GM23338 (cell line): ENCODE data around the gene WBP2. TPM values are rescaled to one million over a fixed set of nuclear protein-coding genes. Genes with fewer than 3 reads are reported as not detected.

Experiments
- ATAC-seq: fragments of 200-7000 bp; cut with Tn5 transposase; 3 replicates; pipeline ENCODE4 v1.9.1; 2020
- DNase-seq: peaks from one replicate; pipeline ENCODE4 v3.0.0-alpha.2; 2015; ENCODE audit warnings: low spot score
- H2AFZ ChIP-seq: fragments of 200-600 bp; sonication (generic); 2 replicates; pipeline ENCODE4 v1.8.0; 2016; ENCODE audit warnings: antibody characterized with exemption, mild to moderate bottlenecking, moderate library complexity
- H3F3A ChIP-seq: fragments of 200-600 bp; sonication (generic); replicated peaks from 2 replicates; pipeline ENCODE4 v1.8.0; 2017; ENCODE audit warnings: antibody characterized with exemption, mixed run types, low read depth
- H3K27ac ChIP-seq: fragments of 200-600 bp; sonication (generic); 2 replicates; pipeline ENCODE4 v1.6.1; 2016; ENCODE audit warnings: low read depth
- H3K27me3 ChIP-seq: fragments of 200-600 bp; sonication (generic); 2 replicates; pipeline ENCODE4 v1.8.0; 2016; ENCODE audit warnings: mild to moderate bottlenecking, mixed run types, moderate library complexity; ENCODE audit not compliant: insufficient read depth
- H3K36me3 ChIP-seq: fragments of 200-600 bp; sonication (generic); 2 replicates; pipeline ENCODE4 v1.8.0; 2016; ENCODE audit warnings: mild to moderate bottlenecking; ENCODE audit not compliant: insufficient read depth
- H3K4me1 ChIP-seq: fragments of 200-600 bp; sonication (generic); 2 replicates; pipeline ENCODE4 v1.8.0; 2016; ENCODE audit warnings: mild to moderate bottlenecking, moderate library complexity; ENCODE audit not compliant: insufficient read depth
- H3K4me2 ChIP-seq: fragments of 200-600 bp; sonication (generic); 2 replicates; pipeline ENCODE4 v1.7.1; 2017; ENCODE audit warnings: mixed run types
- H3K4me3 ChIP-seq: fragments of 200-600 bp; sonication (generic); 2 replicates; pipeline ENCODE4 v1.6.1; 2016; ENCODE audit warnings: mixed run types
- H3K79me2 ChIP-seq: fragments of 200-600 bp; sonication (generic); replicated peaks from 2 replicates; pipeline ENCODE4 v1.8.0; 2017; ENCODE audit warnings: mild to moderate bottlenecking; ENCODE audit not compliant: insufficient read depth
- H3K9me2 ChIP-seq: fragments of 200-600 bp; sonication (generic); 2 replicates; pipeline ENCODE4 v1.8.0; 2017; ENCODE audit not compliant: insufficient read depth
- H4K20me1 ChIP-seq: fragments of 200-600 bp; sonication (generic); replicated peaks from 2 replicates; pipeline ENCODE4 v1.8.0; 2017; ENCODE audit warnings: mild to moderate bottlenecking; ENCODE audit not compliant: insufficient read depth
- H3K27ac Mint-ChIP-seq: 2 replicates; pipeline ENCODE4 v1.8.0; 2020; ENCODE audit warnings: inconsistent platforms, mild to moderate bottlenecking, moderate library complexity, mixed read lengths
- H3K27me3 Mint-ChIP-seq: 3 replicates; pipeline ENCODE4 v1.8.0; 2022; ENCODE audit warnings: low read depth, mild to moderate bottlenecking, moderate library complexity, mixed read lengths, inconsistent platforms; ENCODE audit not compliant: insufficient read depth, poor library complexity
- H3K36me3 Mint-ChIP-seq: 3 replicates; pipeline ENCODE4 v1.8.0; 2021; ENCODE audit warnings: low read depth, mild to moderate bottlenecking, inconsistent platforms, moderate library complexity, mixed read lengths
- H3K4me1 Mint-ChIP-seq: 3 replicates; pipeline ENCODE4 v1.8.0; 2020; ENCODE audit warnings: mild to moderate bottlenecking, inconsistent platforms, mixed read lengths
- H3K4me3 Mint-ChIP-seq: 3 replicates; pipeline ENCODE4 v1.8.0; 2021; ENCODE audit warnings: moderate library complexity, mild to moderate bottlenecking, inconsistent platforms, mixed read lengths
- H3K9me3 Mint-ChIP-seq: 3 replicates; pipeline ENCODE4 v1.8.0; 2020; ENCODE audit warnings: moderate library complexity, mild to moderate bottlenecking, inconsistent platforms, mixed read lengths
- EZH2phosphoT487 ChIP-seq: fragments of 200-600 bp; sonication (generic); IDR thresholded peaks from one replicate; pipeline ENCODE4 v1.8.1; 2018; ENCODE audit warnings: antibody characterized with exemption; ENCODE audit not compliant: unreplicated experiment
- JUNB ChIP-seq: IDR thresholded peaks from one replicate; pipeline ENCODE4 v1.6.1; 2016; ENCODE audit warnings: antibody characterized with exemption; ENCODE audit not compliant: unreplicated experiment
- NANOG ChIP-seq: IDR thresholded peaks from 2 replicates; pipeline ENCODE4 v1.6.1; 2016; ENCODE audit warnings: antibody characterized with exemption, borderline replicate concordance
- REST ChIP-seq: IDR thresholded peaks from one replicate; pipeline ENCODE4 v1.6.1; 2018; ENCODE audit warnings: antibody characterized with exemption; ENCODE audit not compliant: unreplicated experiment
- ZNF331 ChIP-seq: fragments of 250-450 bp; sonication (Bioruptor Pico); IDR thresholded peaks from 2 replicates; pipeline ENCODE4 v1.5.0; 2020; ENCODE audit warnings: low read depth, mild to moderate bottlenecking, moderate library complexity
- ZNF462 ChIP-seq: fragments of 250-450 bp; sonication (Bioruptor Pico); IDR thresholded peaks from 2 replicates; pipeline ENCODE4 v1.5.0; 2020; ENCODE audit warnings: mild to moderate bottlenecking, moderate library complexity
- polyA plus RNA-seq: library from polyadenylated mRNA; unstranded; fragments of >200 nt; fragmentation: Nextera tagmentation; extraction: Ambion mirVana; gene quantifications from 2 replicates; pipeline ENCODE4 v1.2.1, GENCODE V29; 2016
- total RNA-seq: library from RNA; depleted of rRNA; stranded (reverse); fragments of >200 nt; shearing (Covaris generic); gene quantifications from 2 replicates; pipeline ENCODE4 v1.2.3, GENCODE V29; 2014
- TF ChIP-seq, protein P1 (sequence below), 2 experiments: fragments of 200-600 bp in 1 of 2; sonication (generic) in 1 of 2; conservative IDR thresholded peaks; 2 replicates each; pipeline versions ENCODE4 v1.5.1 to v1.6.1; 2016 to 2017; ENCODE audit warnings: antibody characterized with exemption in 2 of 2, low read depth in 2 of 2, mild to moderate bottlenecking in 2 of 2, moderate library complexity in 1 of 2
- TF ChIP-seq, protein P2 (sequence below): IDR thresholded peaks from 2 replicates; pipeline ENCODE4 v1.6.1; 2016; ENCODE audit warnings: antibody characterized with exemption

WBP2 gene
- total and polyA plus RNA-seq, 2 experiments from 2014 or later: 36.2 to 63.5 TPM

DNA sequence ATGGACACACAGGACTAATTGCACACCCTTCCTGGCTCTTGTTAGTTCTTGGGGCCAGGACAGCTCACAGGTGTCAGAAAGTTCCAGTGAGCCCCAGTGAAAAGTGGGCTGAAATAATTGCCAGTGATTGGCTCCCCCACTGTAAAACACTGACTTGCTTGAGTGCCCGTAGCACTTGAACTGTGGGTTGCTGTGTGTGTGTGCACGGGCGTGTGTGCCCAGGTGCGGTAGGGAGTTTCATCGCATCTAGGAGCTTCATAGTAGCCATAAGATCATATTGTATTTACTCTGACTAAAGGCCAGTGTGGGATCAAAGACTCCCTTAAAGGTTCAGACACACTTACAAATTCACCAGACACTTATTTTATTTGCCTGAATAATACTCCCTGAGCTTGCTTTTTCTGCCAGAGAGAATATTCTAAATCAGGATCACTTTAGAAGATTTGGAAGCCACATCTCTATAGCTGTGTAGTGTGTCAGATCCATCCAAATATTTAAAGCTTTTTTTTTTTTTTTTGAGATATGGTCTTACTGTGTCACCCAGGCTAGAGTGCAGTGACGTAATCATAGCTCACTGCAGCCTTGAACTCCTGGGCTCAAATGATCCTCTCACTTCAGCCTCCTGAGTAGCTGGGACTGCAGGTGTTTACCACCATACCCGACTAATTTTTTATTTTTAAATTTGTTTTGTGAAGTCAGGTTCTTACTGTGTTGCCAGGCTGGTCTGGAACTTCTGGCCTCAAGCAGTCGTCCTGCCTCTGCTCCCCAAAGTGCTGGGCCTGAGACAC lies 59.1 kb downstream of the WBP2 start:
- Mint-ChIP-seq H3K27me3 (no peaks in the 10 kb centered on the region), H3K4me3 (no peak overlapping the region), H3K9me3 (no peaks in the 10 kb centered on the region), H3K4me1 (no peaks in the 10 kb centered on the region), H3K36me3 (peaks cover 55% of the 10 kb centered on the region), H3K27ac (no peak overlapping the region)
- ATAC-seq: no peak
- Histone ChIP-seq H3K4me2 (no peak overlapping the region), H3K36me3 (peaks cover 21% of the 10 kb centered on the region; the same call in 1 of the 2 replicates), H3K27ac (no peak overlapping the region), H2AFZ (no peak overlapping the region), H3K27me3 (no peaks in the 10 kb centered on the region), H3F3A (peaks cover 3% of the 10 kb centered on the region; the same call in 1 of the 2 replicates), H3K79me2 (peaks cover 75% of the 10 kb centered on the region), H3K4me3 (no peak overlapping the region), H3K4me1 (no peaks in the 10 kb centered on the region), H3K9me2 (no peaks in the 10 kb centered on the region), H4K20me1 (peaks cover 31% of the 10 kb centered on the region)
- no peak for DNase-seq
- no peak for TF ChIP-seq ZNF331
- no peak for TF ChIP-seq EZH2phosphoT487
- TF ChIP-seq REST: no peak
- TF ChIP-seq, protein P1, sequence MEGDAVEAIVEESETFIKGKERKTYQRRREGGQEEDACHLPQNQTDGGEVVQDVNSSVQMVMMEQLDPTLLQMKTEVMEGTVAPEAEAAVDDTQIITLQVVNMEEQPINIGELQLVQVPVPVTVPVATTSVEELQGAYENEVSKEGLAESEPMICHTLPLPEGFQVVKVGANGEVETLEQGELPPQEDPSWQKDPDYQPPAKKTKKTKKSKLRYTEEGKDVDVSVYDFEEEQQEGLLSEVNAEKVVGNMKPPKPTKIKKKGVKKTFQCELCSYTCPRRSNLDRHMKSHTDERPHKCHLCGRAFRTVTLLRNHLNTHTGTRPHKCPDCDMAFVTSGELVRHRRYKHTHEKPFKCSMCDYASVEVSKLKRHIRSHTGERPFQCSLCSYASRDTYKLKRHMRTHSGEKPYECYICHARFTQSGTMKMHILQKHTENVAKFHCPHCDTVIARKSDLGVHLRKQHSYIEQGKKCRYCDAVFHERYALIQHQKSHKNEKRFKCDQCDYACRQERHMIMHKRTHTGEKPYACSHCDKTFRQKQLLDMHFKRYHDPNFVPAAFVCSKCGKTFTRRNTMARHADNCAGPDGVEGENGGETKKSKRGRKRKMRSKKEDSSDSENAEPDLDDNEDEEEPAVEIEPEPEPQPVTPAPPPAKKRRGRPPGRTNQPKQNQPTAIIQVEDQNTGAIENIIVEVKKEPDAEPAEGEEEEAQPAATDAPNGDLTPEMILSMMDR (conservative IDR thresholded peaks at IDR 0.05; ENCODE audit: low read depth in 2 of 2): no peak
- TF ChIP-seq ZNF462 (CRISPR knock-in tag): no peak
- TF ChIP-seq, protein P2, sequence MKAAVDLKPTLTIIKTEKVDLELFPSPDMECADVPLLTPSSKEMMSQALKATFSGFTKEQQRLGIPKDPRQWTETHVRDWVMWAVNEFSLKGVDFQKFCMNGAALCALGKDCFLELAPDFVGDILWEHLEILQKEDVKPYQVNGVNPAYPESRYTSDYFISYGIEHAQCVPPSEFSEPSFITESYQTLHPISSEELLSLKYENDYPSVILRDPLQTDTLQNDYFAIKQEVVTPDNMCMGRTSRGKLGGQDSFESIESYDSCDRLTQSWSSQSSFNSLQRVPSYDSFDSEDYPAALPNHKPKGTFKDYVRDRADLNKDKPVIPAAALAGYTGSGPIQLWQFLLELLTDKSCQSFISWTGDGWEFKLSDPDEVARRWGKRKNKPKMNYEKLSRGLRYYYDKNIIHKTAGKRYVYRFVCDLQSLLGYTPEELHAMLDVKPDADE: no peak
- TF ChIP-seq JUNB: no peak
- no peak for TF ChIP-seq NANOG
